ENCODE results near the gene SFT2D3. TPM values are rescaled to one million over a fixed set of nuclear protein-coding genes. Genes with fewer than 3 reads are reported as not detected.
A peak's percentile ranks its signal among the peaks of the same experiment; 100 is the strongest.

SFT2D3 gene
- total RNA-seq, 1 experiment from 2014 or later: 3.1 TPM

- TF ChIP-seq, protein P1, sequence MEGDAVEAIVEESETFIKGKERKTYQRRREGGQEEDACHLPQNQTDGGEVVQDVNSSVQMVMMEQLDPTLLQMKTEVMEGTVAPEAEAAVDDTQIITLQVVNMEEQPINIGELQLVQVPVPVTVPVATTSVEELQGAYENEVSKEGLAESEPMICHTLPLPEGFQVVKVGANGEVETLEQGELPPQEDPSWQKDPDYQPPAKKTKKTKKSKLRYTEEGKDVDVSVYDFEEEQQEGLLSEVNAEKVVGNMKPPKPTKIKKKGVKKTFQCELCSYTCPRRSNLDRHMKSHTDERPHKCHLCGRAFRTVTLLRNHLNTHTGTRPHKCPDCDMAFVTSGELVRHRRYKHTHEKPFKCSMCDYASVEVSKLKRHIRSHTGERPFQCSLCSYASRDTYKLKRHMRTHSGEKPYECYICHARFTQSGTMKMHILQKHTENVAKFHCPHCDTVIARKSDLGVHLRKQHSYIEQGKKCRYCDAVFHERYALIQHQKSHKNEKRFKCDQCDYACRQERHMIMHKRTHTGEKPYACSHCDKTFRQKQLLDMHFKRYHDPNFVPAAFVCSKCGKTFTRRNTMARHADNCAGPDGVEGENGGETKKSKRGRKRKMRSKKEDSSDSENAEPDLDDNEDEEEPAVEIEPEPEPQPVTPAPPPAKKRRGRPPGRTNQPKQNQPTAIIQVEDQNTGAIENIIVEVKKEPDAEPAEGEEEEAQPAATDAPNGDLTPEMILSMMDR (IDR thresholded peaks at IDR 0.05 in 2 of 3, conservative IDR thresholded peaks at IDR 0.05 in 1 of 3; ENCODE audit: borderline replicate concordance in 1 of 3, insufficient read depth in 1 of 3, low read depth in 2 of 3, low read length in 2 of 3): 0 out of 6 replicates have a peak, but pooled peaks of 1 of the 3 experiments have one; percentile 19
- TF ChIP-seq POLR2AphosphoS5 (IDR thresholded peaks at IDR 0.05; ENCODE audit: low read depth, low read length): peak; percentile 48
- TF ChIP-seq FOSL1 (IDR thresholded peaks at IDR 0.05; ENCODE audit: low read depth): peak; percentile 76
- no peak for TF ChIP-seq ELF1 (IDR thresholded peaks at IDR 0.05; ENCODE audit: borderline replicate concordance, low read depth)
- TF ChIP-seq REST (IDR thresholded peaks at IDR 0.05; ENCODE audit: low read depth): no peak
- no peak for TF ChIP-seq EGR1 (IDR thresholded peaks at IDR 0.05; ENCODE audit: low read depth)
- peak; percentile 29 for TF ChIP-seq YY1 (IDR thresholded peaks at IDR 0.05; ENCODE audit: extremely low read depth, insufficient replicate concordance, low read depth, low read length)
- TF ChIP-seq EZH2 (IDR thresholded peaks at IDR 0.05): no peak
- no peak for TF ChIP-seq RAD21 (IDR thresholded peaks at IDR 0.05; ENCODE audit: low read depth)
Observed at GRCh38 chr2:127700527-127701192, 637 bp upstream of the SFT2D3 start (continued).

All from HCT116 (cell line).